HG03565 (cell line): ENCODE measurements around the gene AKR1E2.

Experiments used
- ATAC-seq: cut with Tn5 transposase; IDR thresholded peaks from one replicate; pipeline ENCODE4 v1.9.1; 2021; ENCODE audit warnings: mild to moderate bottlenecking, moderate library complexity; ENCODE audit not compliant: unreplicated experiment

AKR1E2 gene

GRCh38 chr10:4825868-4826791, at the start of gene AKR1E2:
AKR1E2 (plus strand) TSS chr10:4826207; CDS start chr10:4826325, 118 bp downstream.
- no peak for ATAC-seq

- ATAC-seq: peak; percentile 62
Observed at GRCh38 chr10:4776234-4776638, 49.8 kb upstream of the AKR1E2 start.

DNA sequence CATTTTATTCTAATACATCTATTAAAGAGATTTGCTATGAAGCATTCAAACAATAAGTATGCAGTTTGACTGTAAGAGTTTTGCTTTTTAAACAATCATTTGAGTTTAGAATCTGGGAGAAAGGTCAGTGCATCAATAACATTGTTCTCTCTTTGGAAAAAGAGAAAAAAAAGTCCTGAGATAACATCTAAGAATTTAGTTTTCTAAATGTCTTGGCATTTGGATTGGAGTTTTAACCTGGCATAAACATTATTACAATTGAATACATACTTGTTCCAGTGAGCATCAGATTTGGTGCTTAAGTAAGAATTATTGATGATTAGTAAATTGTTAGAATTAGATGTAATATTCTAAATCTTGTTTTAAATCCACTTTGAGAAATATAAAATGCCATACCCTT, 47.2 kb upstream of the AKR1E2 start:
- ATAC-seq: no peak

GRCh38 chr10:4780091-4780490, 45.9 kb upstream of the AKR1E2 start:
- no peak for ATAC-seq

DNA sequence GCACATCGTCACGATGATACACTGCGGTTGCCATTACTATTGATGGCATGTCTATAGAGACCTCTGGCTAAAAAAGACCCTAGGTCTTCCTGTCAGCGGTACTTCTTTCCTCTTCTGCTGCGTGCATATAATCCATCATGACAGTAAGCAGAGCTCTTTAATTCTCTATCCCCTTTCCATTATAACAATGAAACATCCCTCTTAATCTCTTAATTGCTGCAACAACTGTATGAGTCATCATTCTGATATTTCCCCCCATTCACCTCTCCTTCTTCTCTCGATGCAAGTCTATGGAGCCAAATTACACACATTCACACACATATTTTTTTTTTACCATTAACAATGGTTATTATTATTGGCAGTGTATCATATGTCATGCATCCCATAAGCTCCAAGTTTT, 45.2 kb upstream of the AKR1E2 start:
- ATAC-seq: no peak

- no peak for ATAC-seq
Observed at GRCh38 chr10:4781955-4782354, 44.1 kb upstream of the AKR1E2 start.

- no peak for ATAC-seq
Observed at GRCh38 chr10:4784667-4785333, 41.2 kb upstream of the AKR1E2 start.

DNA sequence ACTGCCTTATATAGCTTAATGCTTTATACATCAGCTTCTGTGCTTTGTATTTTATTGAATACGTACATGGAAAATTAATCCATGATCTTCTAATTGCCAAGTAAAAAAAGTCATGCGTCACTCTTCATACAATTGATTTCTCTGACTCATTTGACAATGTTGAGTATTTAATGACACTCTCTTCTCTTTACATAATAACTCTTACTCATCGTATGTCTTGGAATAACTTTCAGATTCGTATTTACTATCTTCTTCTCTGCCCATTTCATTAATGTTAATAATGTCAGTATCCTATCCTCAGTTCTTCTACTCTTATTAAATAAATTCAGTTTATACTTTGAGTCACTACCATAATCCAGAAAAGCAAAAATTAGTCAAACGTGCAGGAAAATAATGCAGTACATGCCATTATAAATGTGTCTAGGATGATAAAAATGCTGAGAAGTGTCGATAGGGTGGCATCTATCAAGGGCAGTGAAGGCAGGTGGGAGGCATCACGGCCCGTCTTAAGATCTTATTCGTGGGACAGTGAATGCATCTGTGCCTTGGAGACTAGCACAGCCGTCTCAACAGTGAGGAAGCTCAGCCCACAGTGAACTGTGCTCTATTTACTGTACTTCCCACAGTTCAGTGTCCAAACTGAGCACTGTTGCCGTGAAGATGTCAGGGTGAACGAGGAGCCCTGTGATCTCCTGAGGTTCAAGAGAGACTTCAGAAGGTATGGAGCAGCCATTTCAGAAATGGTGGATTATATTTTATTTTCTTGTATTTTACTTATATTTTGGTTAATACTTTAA, 39.8 kb upstream of the AKR1E2 start:
- no peak for ATAC-seq

- no peak for ATAC-seq
Observed at GRCh38 chr10:4790045-4790444, 36.0 kb upstream of the AKR1E2 start.

- ATAC-seq: no peak
Observed at GRCh38 chr10:4790922-4791321, 35.1 kb upstream of the AKR1E2 start.

DNA sequence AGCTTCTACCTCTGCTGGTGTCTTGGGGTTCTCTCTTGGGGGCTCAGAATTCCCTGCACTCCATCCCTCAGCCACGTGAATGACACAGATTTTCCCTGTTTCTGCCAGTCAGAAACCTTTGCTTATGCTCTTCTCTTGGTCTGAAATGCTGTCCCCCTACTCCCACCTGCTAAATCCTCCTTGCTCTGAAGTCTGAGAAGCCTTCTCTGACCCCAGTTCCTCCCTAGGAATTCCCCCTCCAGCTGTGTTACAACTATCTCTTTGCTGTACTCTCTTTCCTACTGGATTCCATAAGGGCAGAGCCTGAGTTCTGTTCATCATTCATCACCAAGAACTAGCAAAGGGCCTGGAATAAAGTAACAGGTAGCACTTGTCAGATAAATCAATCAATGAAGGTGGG, 33.6 kb upstream of the AKR1E2 start:
- ATAC-seq: no peak

GRCh38 chr10:4801405-4801804, 24.6 kb upstream of the AKR1E2 start:
- ATAC-seq: no peak

DNA sequence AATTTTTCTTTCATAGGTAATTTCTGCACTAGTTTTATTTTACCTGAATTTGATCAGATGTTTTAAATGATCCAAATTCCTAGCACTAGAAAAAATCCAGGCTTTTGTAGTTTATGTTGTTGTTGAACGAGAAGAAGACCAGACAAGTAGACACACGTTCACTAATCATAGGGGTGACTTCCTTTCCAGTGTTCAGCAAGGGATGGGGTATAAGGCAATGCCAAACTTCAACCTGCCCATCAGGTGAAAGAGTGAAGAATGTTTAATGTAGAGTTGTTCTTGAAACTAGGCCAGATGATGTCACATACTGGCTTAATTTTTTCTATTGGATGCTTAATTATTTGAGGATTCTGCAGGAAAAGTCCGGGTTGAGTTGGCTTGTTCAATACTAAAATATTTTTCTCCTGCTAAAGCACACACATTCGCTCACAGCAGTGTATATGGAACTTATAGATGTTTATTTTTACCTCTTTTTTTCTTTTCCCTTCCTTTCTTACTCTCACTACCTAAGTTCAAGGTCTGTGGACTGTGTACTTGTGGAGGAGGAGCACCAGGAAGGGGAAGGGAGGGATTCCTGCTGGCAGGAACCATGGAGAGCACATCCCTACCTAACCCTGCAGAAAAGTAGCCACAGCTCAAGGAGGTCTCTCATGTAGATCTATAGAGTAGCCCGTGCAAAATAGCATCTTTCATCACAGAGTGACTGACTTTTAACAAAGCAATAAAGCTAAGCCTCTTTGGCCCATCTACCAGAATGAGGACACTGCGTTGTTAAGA, 23.1 kb upstream of the AKR1E2 start:
- no peak for ATAC-seq

GRCh38 chr10:4803822-4804221, 22.2 kb upstream of the AKR1E2 start:
- no peak for ATAC-seq

- ATAC-seq: no peak
Observed at GRCh38 chr10:4804465-4804864, 21.5 kb upstream of the AKR1E2 start.

GRCh38 chr10:4806534-4806933, 19.5 kb upstream of the AKR1E2 start:
- ATAC-seq: no peak

DNA sequence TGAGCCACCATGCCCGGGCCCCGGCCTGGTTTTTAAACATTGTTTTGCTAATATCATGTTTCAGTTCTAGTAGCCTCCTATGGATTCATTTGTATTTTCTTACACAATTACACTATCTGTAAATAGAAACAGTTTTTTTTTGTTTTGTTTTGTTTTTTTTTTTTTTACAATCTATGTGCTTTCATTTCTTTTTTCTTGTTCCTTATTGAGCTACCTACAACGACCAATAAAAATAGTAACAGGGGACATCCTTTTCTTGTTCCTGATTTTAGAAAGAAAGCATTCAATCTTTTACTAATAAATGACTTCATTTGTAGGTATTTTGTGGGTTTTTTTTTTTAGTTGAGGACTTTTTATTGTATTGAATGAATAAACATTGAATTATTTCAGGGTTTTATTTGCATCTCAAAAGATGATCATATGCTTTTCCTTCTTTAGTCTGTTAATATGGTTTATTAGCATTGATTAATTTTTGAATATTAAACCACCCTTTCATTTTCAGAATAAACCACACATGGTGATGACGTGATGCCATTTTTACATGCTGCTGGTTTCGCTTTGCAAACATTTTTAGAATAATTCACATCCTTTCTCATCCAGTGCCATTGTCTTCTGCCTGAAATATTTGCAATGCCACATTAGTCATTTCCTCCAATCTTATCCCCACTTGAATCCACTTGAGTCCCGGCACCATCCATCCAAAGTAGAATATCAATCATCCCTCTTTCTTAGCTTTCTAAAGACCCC, 18.1 kb upstream of the AKR1E2 start:
- peak; percentile 65 for ATAC-seq

GRCh38 chr10:4809156-4809555, 16.9 kb upstream of the AKR1E2 start:
- no peak for ATAC-seq

- ATAC-seq: no peak
Observed at GRCh38 chr10:4810092-4810491, 15.9 kb upstream of the AKR1E2 start.

DNA sequence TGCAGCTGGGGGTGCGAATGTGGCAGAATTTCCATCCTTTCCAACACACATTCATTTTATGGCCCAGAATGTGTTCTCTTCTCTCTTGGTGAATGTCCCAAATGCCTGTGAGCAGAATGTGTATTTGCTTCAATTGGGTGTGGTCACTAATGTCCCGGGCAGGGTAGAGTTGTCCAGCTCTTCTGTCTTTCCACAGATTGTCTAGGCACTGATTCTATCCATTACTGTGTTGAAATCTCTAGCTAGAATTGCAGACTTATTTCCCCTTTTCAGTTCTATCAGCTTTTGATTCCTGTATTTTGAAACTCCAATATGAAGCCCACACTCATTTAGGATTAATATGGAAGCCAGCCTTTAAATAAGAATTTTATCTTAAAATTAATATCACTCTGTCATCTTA, 14.0 kb upstream of the AKR1E2 start:
- ATAC-seq: no peak
